ENCODE data around the gene RXRA.

Gene RXRA

DNA sequence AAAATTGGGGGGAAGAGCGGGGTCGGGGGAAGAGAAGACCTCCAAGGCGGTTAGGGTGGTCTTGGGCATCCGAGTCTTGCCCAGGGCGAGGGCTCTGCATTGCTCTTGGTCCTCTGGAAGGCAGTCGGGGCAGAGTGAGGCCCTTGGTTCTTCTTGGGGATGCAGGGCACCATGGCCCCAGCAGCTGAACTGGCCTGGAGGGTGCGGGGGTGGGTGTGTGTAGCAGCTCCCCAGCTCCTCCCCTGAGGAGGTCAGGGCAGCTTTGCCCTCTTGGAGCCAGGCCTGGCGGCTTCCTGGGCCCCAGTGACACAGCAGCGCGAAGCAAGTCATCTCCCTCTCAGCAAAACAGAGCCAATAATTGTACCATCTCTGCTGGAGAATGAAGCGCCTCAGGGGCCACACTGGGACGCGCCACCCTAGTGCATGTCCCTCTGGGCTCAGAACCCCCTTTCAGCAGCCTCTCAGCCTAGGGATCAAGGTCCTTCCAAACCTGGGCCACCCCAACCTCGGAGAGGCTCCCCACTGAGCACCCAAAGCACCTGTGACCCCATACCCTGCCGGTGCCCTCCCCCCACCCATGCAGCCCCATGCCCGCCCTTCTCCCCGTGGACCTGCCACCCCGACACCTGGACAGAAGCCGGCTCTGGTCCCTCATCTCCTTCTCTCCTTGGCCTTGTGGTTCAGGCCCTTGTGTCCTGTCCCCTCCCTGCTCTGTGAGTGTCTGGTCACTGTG is 10.4 kb upstream of the RXRA start:
- no peak for DNase-seq
- no peak overlapping the region for H3K27ac ChIP-seq (ENCODE audit: low read length)
- no peaks in the 10 kb centered on the region for H3K4me1 ChIP-seq (ENCODE audit: insufficient read depth, low read length)
- no peaks in the 10 kb centered on the region for H3K36me3 ChIP-seq (ENCODE audit: insufficient read depth, low read length)
- TF ChIP-seq, protein P1, sequence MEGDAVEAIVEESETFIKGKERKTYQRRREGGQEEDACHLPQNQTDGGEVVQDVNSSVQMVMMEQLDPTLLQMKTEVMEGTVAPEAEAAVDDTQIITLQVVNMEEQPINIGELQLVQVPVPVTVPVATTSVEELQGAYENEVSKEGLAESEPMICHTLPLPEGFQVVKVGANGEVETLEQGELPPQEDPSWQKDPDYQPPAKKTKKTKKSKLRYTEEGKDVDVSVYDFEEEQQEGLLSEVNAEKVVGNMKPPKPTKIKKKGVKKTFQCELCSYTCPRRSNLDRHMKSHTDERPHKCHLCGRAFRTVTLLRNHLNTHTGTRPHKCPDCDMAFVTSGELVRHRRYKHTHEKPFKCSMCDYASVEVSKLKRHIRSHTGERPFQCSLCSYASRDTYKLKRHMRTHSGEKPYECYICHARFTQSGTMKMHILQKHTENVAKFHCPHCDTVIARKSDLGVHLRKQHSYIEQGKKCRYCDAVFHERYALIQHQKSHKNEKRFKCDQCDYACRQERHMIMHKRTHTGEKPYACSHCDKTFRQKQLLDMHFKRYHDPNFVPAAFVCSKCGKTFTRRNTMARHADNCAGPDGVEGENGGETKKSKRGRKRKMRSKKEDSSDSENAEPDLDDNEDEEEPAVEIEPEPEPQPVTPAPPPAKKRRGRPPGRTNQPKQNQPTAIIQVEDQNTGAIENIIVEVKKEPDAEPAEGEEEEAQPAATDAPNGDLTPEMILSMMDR (IDR thresholded peaks at IDR 0.05; ENCODE audit: borderline replicate concordance, extremely low read depth, low read length, poor library complexity, severe bottlenecking) = no peak
- no peak for TF ChIP-seq EZH2 (IDR thresholded peaks at IDR 0.05; ENCODE audit: borderline replicate concordance, low read depth, low read length, severe bottlenecking)
- no peaks in the 10 kb centered on the region for H3K9me3 ChIP-seq (ENCODE audit: insufficient read depth, low read length, severe bottlenecking)
- no peak overlapping the region for H3K4me2 ChIP-seq (ENCODE audit: insufficient read depth, low read length)
- peaks cover 5% of the 10 kb centered on the region; the same call in 1 of the 2 replicates for H4K20me1 ChIP-seq (ENCODE audit: insufficient read depth, low read length)
- no peaks in the 10 kb centered on the region for H3K79me2 ChIP-seq (ENCODE audit: insufficient read depth, low read length)
- H2AFZ ChIP-seq (ENCODE audit: low read depth, low read length) = no peak overlapping the region
- no peak overlapping the region for H3K4me3 ChIP-seq (ENCODE audit: low read depth in 1 of 2, low read length in 2 of 2)
- no peak overlapping the region for H3K9ac ChIP-seq (ENCODE audit: low read depth, low read length)
- ATAC-seq (ENCODE audit: insufficient read depth, low read depth) = no peak
- H3K27me3 ChIP-seq (ENCODE audit: insufficient read depth, low read length, poor library complexity) = peaks cover 5% of the 10 kb centered on the region

DNA sequence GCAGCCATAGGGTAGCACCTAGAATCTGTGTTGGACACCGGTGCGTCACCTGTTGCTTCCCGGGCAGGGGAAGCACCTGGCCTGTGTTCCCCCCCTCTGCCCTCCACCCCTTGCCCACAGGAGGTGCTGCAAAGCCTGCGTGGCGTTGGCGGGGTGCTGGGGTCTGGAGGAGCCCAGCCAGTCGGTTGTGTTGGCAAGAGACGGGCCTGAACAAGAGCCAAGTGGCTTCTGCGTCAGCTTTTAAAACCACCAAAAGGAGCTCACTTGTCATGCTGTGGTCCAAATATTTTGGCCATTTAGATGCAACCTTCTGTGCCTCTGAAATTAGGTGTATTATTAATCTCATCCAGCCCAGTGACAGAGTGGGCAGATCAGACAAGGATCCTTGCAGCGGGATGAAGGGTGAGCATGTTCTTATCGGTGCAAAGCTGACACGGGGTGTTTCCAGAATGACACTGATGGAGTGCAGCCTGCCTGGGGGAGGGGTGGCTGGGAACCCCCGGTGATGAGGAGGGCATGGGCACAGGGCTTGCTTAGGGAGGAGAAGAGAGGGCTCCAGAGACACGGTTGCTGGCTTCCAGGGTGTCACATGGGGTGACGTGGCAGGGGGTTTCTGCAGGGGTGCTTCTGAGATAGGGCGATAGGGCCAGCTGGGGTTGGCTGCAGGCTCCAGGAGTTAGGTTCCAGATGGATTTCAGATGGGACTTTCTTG is 9.7 kb upstream of the RXRA start:
- H3K79me2 ChIP-seq (ENCODE audit: insufficient read depth, low read length) = no peaks in the 10 kb centered on the region
- no peaks in the 10 kb centered on the region for H3K4me1 ChIP-seq (ENCODE audit: insufficient read depth, low read length)
- no peak for ATAC-seq (ENCODE audit: insufficient read depth, low read depth)
- H3K9me3 ChIP-seq (ENCODE audit: insufficient read depth, low read length, severe bottlenecking) = no peaks in the 10 kb centered on the region
- peaks cover 5% of the 10 kb centered on the region for H3K27me3 ChIP-seq (ENCODE audit: insufficient read depth, low read length, poor library complexity)
- peaks cover 5% of the 10 kb centered on the region; the same call in 1 of the 2 replicates for H4K20me1 ChIP-seq (ENCODE audit: insufficient read depth, low read length)
- no peak overlapping the region for H3K27ac ChIP-seq (ENCODE audit: low read length)
- H3K4me3 ChIP-seq (ENCODE audit: low read depth in 1 of 2, low read length in 2 of 2) = no peak overlapping the region
- no peak overlapping the region for H3K9ac ChIP-seq (ENCODE audit: low read depth, low read length)
- DNase-seq = no peak
- H2AFZ ChIP-seq (ENCODE audit: low read depth, low read length) = no peak overlapping the region
- no peak for TF ChIP-seq EZH2 (IDR thresholded peaks at IDR 0.05; ENCODE audit: borderline replicate concordance, low read depth, low read length, severe bottlenecking)
- TF ChIP-seq, protein P1 (IDR thresholded peaks at IDR 0.05; ENCODE audit: borderline replicate concordance, extremely low read depth, low read length, poor library complexity, severe bottlenecking) = no peak
- H3K4me2 ChIP-seq (ENCODE audit: insufficient read depth, low read length) = no peak overlapping the region
- no peaks in the 10 kb centered on the region for H3K36me3 ChIP-seq (ENCODE audit: insufficient read depth, low read length)

DNA sequence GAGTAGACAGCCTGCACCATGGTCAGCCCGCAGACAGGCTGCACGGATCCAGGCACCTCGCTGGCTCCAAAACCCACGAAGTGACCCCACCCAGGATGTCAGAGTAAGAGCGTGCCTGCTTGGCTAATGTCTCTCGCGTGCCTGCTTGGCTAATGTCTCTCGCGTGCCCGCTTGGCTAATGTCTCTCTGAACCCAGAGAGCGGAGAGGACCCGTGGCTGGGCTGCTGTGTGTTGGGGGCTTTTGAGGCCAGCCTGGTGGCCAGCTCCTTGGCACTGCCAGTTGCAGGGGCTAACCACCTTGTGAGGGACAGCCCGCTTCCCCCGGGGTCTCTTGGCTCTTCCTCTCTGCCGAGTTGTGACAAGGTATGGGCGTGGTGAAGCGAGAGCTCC is 8.9 kb upstream of the RXRA start:
- Histone ChIP-seq H3K36me3 (ENCODE audit: insufficient read depth, low read length) (no peaks in the 10 kb centered on the region), H3K4me1 (ENCODE audit: insufficient read depth, low read length) (no peaks in the 10 kb centered on the region), H3K27me3 (ENCODE audit: insufficient read depth, low read length, poor library complexity) (peaks cover 5% of the 10 kb centered on the region), H3K27ac (ENCODE audit: low read length) (no peak overlapping the region), H3K9me3 (ENCODE audit: insufficient read depth, low read length, severe bottlenecking) (no peaks in the 10 kb centered on the region), H3K79me2 (ENCODE audit: insufficient read depth, low read length) (no peaks in the 10 kb centered on the region), H3K9ac (ENCODE audit: low read depth, low read length) (no peak overlapping the region), H3K4me2 (ENCODE audit: insufficient read depth, low read length) (no peak overlapping the region), H3K4me3 (ENCODE audit: low read depth in 1 of 2, low read length in 2 of 2) (no peak overlapping the region), H2AFZ (ENCODE audit: low read depth, low read length) (no peak overlapping the region), H4K20me1 (ENCODE audit: insufficient read depth, low read length) (peaks cover 5% of the 10 kb centered on the region; the same call in 1 of the 2 replicates)
- ATAC-seq (ENCODE audit: insufficient read depth, low read depth) = no peak
- no peak for TF ChIP-seq EZH2 (IDR thresholded peaks at IDR 0.05; ENCODE audit: borderline replicate concordance, low read depth, low read length, severe bottlenecking)
- TF ChIP-seq, protein P1 (IDR thresholded peaks at IDR 0.05; ENCODE audit: borderline replicate concordance, extremely low read depth, low read length, poor library complexity, severe bottlenecking) = no peak
- no peak for DNase-seq
